HG02623 (cell line): ENCODE data around the gene NSMF.
"Not testable (repeated sequence)": the region's sequence is repeated elsewhere in the genome, so short reads cannot be mapped to it uniquely, and the experiment has no call there.

ENCODE experiments used
- ATAC-seq: cut with Tn5 transposase; IDR thresholded peaks from one replicate; pipeline ENCODE4 v1.9.1; 2021; ENCODE audit warnings: moderate library complexity; ENCODE audit not compliant: unreplicated experiment

NSMF gene

GRCh38 chr9:137459601-137460362 lies 648 bp upstream of the NSMF start:
- ATAC-seq, result no peak

GRCh38 chr9:137458194-137459151 lies 661 bp downstream of the NSMF start:
- no peak for ATAC-seq

- no peak for ATAC-seq
Observed at GRCh38 chr9:137457406-137458193, 1.5 kb downstream of the NSMF start.

GRCh38 chr9:137456864-137457405 lies 2.2 kb downstream of the NSMF start:
- ATAC-seq, result no peak

GRCh38 chr9:137456061-137456863 lies 2.9 kb downstream of the NSMF start:
- no peak for ATAC-seq

GRCh38 chr9:137455359-137455991 lies 3.7 kb downstream of the NSMF start:
- no peak for ATAC-seq

GRCh38 chr9:137454597-137455358 lies 4.4 kb downstream of the NSMF start:
- ATAC-seq, result no peak

- ATAC-seq, result no peak
Observed at GRCh38 chr9:137454145-137454596, 5.0 kb downstream of the NSMF start.

- ATAC-seq, result no peak
Observed at GRCh38 chr9:137453643-137454081, 5.5 kb downstream of the NSMF start.

- no peak for ATAC-seq
Observed at GRCh38 chr9:137452761-137453642, 6.1 kb downstream of the NSMF start.

GRCh38 chr9:137452006-137452760 lies 7.0 kb downstream of the NSMF start:
- no peak for ATAC-seq

- not testable (repeated sequence) for ATAC-seq
Observed at GRCh38 chr9:137451264-137452005, 7.7 kb downstream of the NSMF start.

- not testable (repeated sequence) for ATAC-seq
Observed at GRCh38 chr9:137450539-137451222, 8.5 kb downstream of the NSMF start.

GRCh38 chr9:137449931-137450538 lies 9.1 kb downstream of the NSMF start:
- ATAC-seq, result no peak
